SK-N-SH treated with all-trans-retinoic acid at 6 μM for 48 hours (cell line): ENCODE measurements around the gene PLTP.

Source experiments
- ATAC-seq: fragments of 200-7000 bp; cut with Tn5 transposase; 3 replicates; pipeline ENCODE4 v1.9.1; 2020; ENCODE audit warnings: mild to moderate bottlenecking, moderate library complexity
- ARNTL ChIP-seq: fragments of 450-650 bp; formaldehyde crosslinking; IDR thresholded peaks from 2 replicates; pipeline ENCODE4 v1.5.0; 2020; ENCODE audit warnings: low read depth, mild to moderate bottlenecking, moderate library complexity, borderline replicate concordance
- CREB5 ChIP-seq: fragments of 250-450 bp; sonication (Bioruptor Pico); IDR thresholded peaks from 2 replicates; pipeline ENCODE4 v1.5.1; 2020; ENCODE audit warnings: low read depth, mild to moderate bottlenecking, moderate library complexity
- CSRNP3 ChIP-seq: fragments of 250-450 bp; sonication (Bioruptor Pico); IDR thresholded peaks from 2 replicates; pipeline ENCODE4 v1.5.1; 2021; ENCODE audit warnings: mild to moderate bottlenecking, moderate library complexity
- ESRRG ChIP-seq: fragments of 250-450 bp; sonication (Bioruptor Pico); IDR thresholded peaks from 2 replicates; pipeline ENCODE4 v1.6.1; 2021; ENCODE audit warnings: mild to moderate bottlenecking
- GLIS3 ChIP-seq: fragments of 250-450 bp; sonication (Bioruptor Pico); IDR thresholded peaks from 2 replicates; pipeline ENCODE4 v1.5.0; 2020; ENCODE audit warnings: mild to moderate bottlenecking, moderate library complexity
- ISL1 ChIP-seq: fragments of 250-450 bp; sonication (Bioruptor Pico); IDR thresholded peaks from 2 replicates; pipeline ENCODE4 v2.1.2; 2022; ENCODE audit warnings: mild to moderate bottlenecking, moderate library complexity
- OSR1 ChIP-seq: fragments of 250-450 bp; sonication (Bioruptor Pico); IDR thresholded peaks from 2 replicates; pipeline ENCODE4 v1.8.0; 2022; ENCODE audit warnings: moderate library complexity, mild to moderate bottlenecking, inconsistent platforms
- POU6F1 ChIP-seq: fragments of 250-450 bp; sonication (Bioruptor Pico); IDR thresholded peaks from 2 replicates; pipeline ENCODE4 v1.8.0; 2021; ENCODE audit warnings: low read depth, mild to moderate bottlenecking, moderate library complexity, borderline replicate concordance
- PPARA ChIP-seq: fragments of 250-450 bp; sonication (Bioruptor Pico); IDR thresholded peaks from 2 replicates; pipeline ENCODE4 v1.5.0; 2020; ENCODE audit warnings: mild to moderate bottlenecking, borderline replicate concordance
- RARB ChIP-seq: fragments of 250-450 bp; sonication (Bioruptor Pico); IDR thresholded peaks from 2 replicates; pipeline ENCODE4 v1.8.0; 2021; ENCODE audit warnings: mild to moderate bottlenecking, moderate library complexity
- SNAI2 ChIP-seq: fragments of 250-450 bp; sonication (Bioruptor Pico); IDR thresholded peaks from 2 replicates; pipeline ENCODE4 v1.5.0; 2020; ENCODE audit warnings: mild to moderate bottlenecking, moderate library complexity
- TOX ChIP-seq: fragments of 250-450 bp; sonication (Bioruptor Pico); IDR thresholded peaks from 2 replicates; pipeline ENCODE4 v1.8.0; 2021; ENCODE audit warnings: mild to moderate bottlenecking, moderate library complexity, borderline replicate concordance
- TSHZ2 ChIP-seq: fragments of 250-450 bp; sonication (Bioruptor Pico); IDR thresholded peaks from 2 replicates; pipeline ENCODE4 v1.5.0; 2020; ENCODE audit warnings: mild to moderate bottlenecking, moderate library complexity
- ZC3H10 ChIP-seq: fragments of 250-450 bp; sonication (Bioruptor Pico); IDR thresholded peaks from 2 replicates; pipeline ENCODE4 v1.5.1; 2021; ENCODE audit warnings: mild to moderate bottlenecking, moderate library complexity
- ZFP3 ChIP-seq: fragments of 250-450 bp; sonication (Bioruptor Pico); IDR thresholded peaks from 2 replicates; pipeline ENCODE4 v1.5.0; 2020; ENCODE audit warnings: mild to moderate bottlenecking, moderate library complexity
- ZFP30 ChIP-seq: fragments of 450-650 bp; formaldehyde crosslinking; IDR thresholded peaks from 2 replicates; pipeline ENCODE4 v1.5.0; 2022; ENCODE audit warnings: mild to moderate bottlenecking, moderate library complexity
- ZNF565 ChIP-seq: fragments of 450-650 bp; formaldehyde crosslinking; conservative IDR thresholded peaks from 2 replicates; pipeline ENCODE4 v1.5.0; 2020; ENCODE audit warnings: low read depth, mild to moderate bottlenecking, moderate library complexity
- ZNF70 ChIP-seq: fragments of 450-650 bp; formaldehyde crosslinking; IDR thresholded peaks from 2 replicates; pipeline ENCODE4 v1.5.0; 2020; ENCODE audit warnings: mild to moderate bottlenecking, moderate library complexity
- ZNF8 ChIP-seq: fragments of 450-650 bp; formaldehyde crosslinking; IDR thresholded peaks from 2 replicates; pipeline ENCODE4 v1.5.0; 2020; ENCODE audit warnings: mild to moderate bottlenecking, moderate library complexity

Gene PLTP

GRCh38 chr20:45943613-45944012 is 31.7 kb upstream of the PLTP start:
- no peak for ATAC-seq
- TF ChIP-seq OSR1 (no peak), POU6F1 (CRISPR knock-in tag) (no peak), TOX (CRISPR knock-in tag) (no peak)

- ATAC-seq = no peak
- TF ChIP-seq ESRRG (CRISPR knock-in tag) (no peak), SNAI2 (CRISPR knock-in tag) (no peak), RARB (CRISPR knock-in tag) (no peak), ZNF70 (CRISPR knock-in tag) (no peak), CSRNP3 (CRISPR knock-in tag) (no peak), ZC3H10 (CRISPR knock-in tag) (no peak), ARNTL (CRISPR knock-in tag) (no peak), ZNF565 (no peak), ZFP30 (CRISPR knock-in tag) (no peak), PPARA (no peak)
Measured at GRCh38 chr20:45940469-45940868, 28.5 kb upstream of the PLTP start.

- ATAC-seq = no peak
- no peak for TF ChIP-seq ZNF565
- TF ChIP-seq, all 23 proteins: peak for 0
Measured at GRCh38 chr20:45940053-45940452, 28.1 kb upstream of the PLTP start.

- TF ChIP-seq CSRNP3 (CRISPR knock-in tag) = no peak
- no peak for TF ChIP-seq ZFP3 (CRISPR knock-in tag)
- no peak for TF ChIP-seq ZNF8 (CRISPR knock-in tag)
- TF ChIP-seq GLIS3 (CRISPR knock-in tag) = no peak
- no peak for TF ChIP-seq ZNF70 (CRISPR knock-in tag)
- no peak for TF ChIP-seq RARB (CRISPR knock-in tag)
- TF ChIP-seq CREB5 (CRISPR knock-in tag) = no peak
- TF ChIP-seq SNAI2 (CRISPR knock-in tag) = no peak
- TF ChIP-seq ZNF565 = no peak
- TF ChIP-seq OSR1 = no peak
- no peak for TF ChIP-seq PPARA
- TF ChIP-seq ISL1 (CRISPR knock-in tag) = no peak
- ATAC-seq = no peak
Measured at GRCh38 chr20:45938727-45939438, 26.9 kb upstream of the PLTP start.

GRCh38 chr20:45937765-45938164 is 25.8 kb upstream of the PLTP start:
- TF ChIP-seq CREB5 (CRISPR knock-in tag) (no peak), RARB (CRISPR knock-in tag) (no peak), CSRNP3 (CRISPR knock-in tag) (no peak), TSHZ2 (CRISPR knock-in tag) (no peak), ZNF70 (CRISPR knock-in tag) (no peak), ZNF565 (no peak), ISL1 (CRISPR knock-in tag) (no peak), ZNF8 (CRISPR knock-in tag) (no peak), ZC3H10 (CRISPR knock-in tag) (no peak)
- ATAC-seq = no peak
